Measurements from ENCODE around the gene ILF3.

DNA sequence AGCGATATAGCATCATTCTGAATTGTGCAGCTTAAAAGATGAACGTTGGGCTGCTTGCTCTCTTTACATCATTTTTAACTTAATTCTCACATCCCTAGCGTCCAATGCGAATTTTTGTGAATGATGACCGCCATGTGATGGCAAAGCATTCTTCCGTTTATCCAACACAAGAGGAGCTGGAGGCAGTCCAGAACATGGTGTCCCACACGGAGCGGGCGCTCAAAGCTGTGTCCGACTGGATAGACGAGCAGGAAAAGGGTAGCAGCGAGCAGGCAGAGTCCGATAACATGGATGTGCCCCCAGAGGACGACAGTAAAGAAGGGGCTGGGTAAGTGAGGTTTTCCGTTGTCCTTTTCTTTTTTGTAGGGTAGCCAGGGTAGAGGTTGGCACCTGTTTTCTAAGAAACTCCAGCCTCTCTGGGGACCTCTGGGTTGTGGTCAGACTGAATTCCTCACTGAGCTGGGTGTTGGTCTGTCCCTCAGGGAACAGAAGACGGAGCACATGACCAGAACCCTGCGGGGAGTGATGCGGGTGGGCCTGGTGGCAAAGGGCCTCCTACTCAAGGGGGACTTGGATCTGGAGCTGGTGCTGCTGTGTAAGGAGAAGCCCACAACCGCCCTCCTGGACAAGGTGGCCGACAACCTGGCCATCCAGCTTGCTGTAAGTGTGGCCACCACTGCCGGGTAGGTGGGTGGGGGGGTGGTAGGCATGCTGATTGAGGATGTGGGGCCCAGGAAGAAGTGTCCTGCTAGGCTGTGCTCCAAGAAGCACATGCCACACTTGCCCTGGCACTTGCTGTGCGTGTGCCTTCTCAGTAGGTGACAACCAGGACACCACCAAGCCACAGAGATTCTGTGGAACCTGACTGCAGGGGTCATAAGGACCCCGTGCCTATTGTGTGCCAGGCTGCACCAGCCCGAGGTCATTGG is 17.0 kb downstream of the ILF3 start:
- TF ChIP-seq, protein P1, sequence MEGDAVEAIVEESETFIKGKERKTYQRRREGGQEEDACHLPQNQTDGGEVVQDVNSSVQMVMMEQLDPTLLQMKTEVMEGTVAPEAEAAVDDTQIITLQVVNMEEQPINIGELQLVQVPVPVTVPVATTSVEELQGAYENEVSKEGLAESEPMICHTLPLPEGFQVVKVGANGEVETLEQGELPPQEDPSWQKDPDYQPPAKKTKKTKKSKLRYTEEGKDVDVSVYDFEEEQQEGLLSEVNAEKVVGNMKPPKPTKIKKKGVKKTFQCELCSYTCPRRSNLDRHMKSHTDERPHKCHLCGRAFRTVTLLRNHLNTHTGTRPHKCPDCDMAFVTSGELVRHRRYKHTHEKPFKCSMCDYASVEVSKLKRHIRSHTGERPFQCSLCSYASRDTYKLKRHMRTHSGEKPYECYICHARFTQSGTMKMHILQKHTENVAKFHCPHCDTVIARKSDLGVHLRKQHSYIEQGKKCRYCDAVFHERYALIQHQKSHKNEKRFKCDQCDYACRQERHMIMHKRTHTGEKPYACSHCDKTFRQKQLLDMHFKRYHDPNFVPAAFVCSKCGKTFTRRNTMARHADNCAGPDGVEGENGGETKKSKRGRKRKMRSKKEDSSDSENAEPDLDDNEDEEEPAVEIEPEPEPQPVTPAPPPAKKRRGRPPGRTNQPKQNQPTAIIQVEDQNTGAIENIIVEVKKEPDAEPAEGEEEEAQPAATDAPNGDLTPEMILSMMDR (IDR thresholded peaks at IDR 0.05), result no peak
- TF ChIP-seq POLR2A (IDR thresholded peaks at IDR 0.05), result no peak
